Colon (tissue), 2 donors: Measurements from ENCODE around the gene USH1C.

ENCODE experiments used
- FAIRE-seq: peaks from 2 replicates; lab custom pipeline; 2012; peaks lifted over from hg19 to GRCh38; lab: Jason Lieb, UNC
- donor health status: control.
- donor health status: control.

USH1C gene

GRCh38 chr11:17526326-17526725, 17.9 kb downstream of the USH1C start:
- no peak for FAIRE-seq

GRCh38 chr11:17525570-17525969, 18.6 kb downstream of the USH1C start:
- FAIRE-seq, result no peak

GRCh38 chr11:17524221-17524620, 20.0 kb downstream of the USH1C start:
- FAIRE-seq, result no peak

GRCh38 chr11:17522655-17523054, 21.6 kb downstream of the USH1C start:
- FAIRE-seq, result no peak

- no peak for FAIRE-seq
These were observed 22.9 kb downstream of the USH1C start for GRCh38 chr11:17521106-17521900.

GRCh38 chr11:17519061-17519885, 24.9 kb downstream of the USH1C start:
- no peak for FAIRE-seq

GRCh38 chr11:17518366-17518765, 25.9 kb downstream of the USH1C start:
- no peak for FAIRE-seq

- FAIRE-seq, result no peak
These were observed 27.0 kb downstream of the USH1C start for GRCh38 chr11:17517186-17517585.

GRCh38 chr11:17516551-17517150, 27.6 kb downstream of the USH1C start:
- no peak for FAIRE-seq

- FAIRE-seq, result no peak
These were observed 28.6 kb downstream of the USH1C start for GRCh38 chr11:17515443-17516176.

- no peak for FAIRE-seq
These were observed 29.7 kb downstream of the USH1C start for GRCh38 chr11:17514476-17514875.

GRCh38 chr11:17513853-17514252, 30.4 kb downstream of the USH1C start:
- FAIRE-seq, result no peak

GRCh38 chr11:17512101-17512500, 32.1 kb downstream of the USH1C start:
- no peak for FAIRE-seq

GRCh38 chr11:17511571-17511970, 32.6 kb downstream of the USH1C start:
- FAIRE-seq, result no peak

- FAIRE-seq, result no peak
These were observed 33.6 kb downstream of the USH1C start for GRCh38 chr11:17510507-17511206.

- no peak for FAIRE-seq
These were observed 35.4 kb downstream of the USH1C start for GRCh38 chr11:17508791-17509190.

GRCh38 chr11:17508306-17508705, 35.9 kb downstream of the USH1C start:
- FAIRE-seq, result no peak

GRCh38 chr11:17507773-17508172, 36.4 kb downstream of the USH1C start:
- FAIRE-seq, result no peak

- no peak for FAIRE-seq
These were observed 37.3 kb downstream of the USH1C start for GRCh38 chr11:17506942-17507341.

- no peak for FAIRE-seq
These were observed 37.9 kb downstream of the USH1C start for GRCh38 chr11:17506314-17506713.

- FAIRE-seq, result no peak
These were observed 39.1 kb downstream of the USH1C start for GRCh38 chr11:17505146-17505545.
